MCF 10A (cell line): Measurements from ENCODE around the gene PIGC. TPM values are rescaled to one million over a fixed set of nuclear protein-coding genes. Genes with fewer than 3 reads are reported as not detected.

ENCODE experiments used
- BruUV-seq: library from RNA; stranded (reverse); fragments of 400-500 nt; replicated peaks from 2 replicates; lab custom pipeline; 2021; lab: Mats Ljungman, UMichigan
- CTCF ChIA-PET: fragments of 300-600 bp; sonication (Branson Sonifier 250); formaldehyde crosslinking; extraction: SDS; loops from one replicate; lab custom pipeline; 2021; ENCODE audit warnings: antibody characterized with exemption, inconsistent platforms; lab: Yijun Ruan, JAX
- POLR2A ChIA-PET: fragments of 300-600, 350-650 bp; sonication (Branson Sonifier 250); formaldehyde crosslinking; extraction: SDS; loops from one replicate; lab custom pipeline; 2020; ENCODE audit warnings: antibody characterized with exemption, inconsistent platforms; lab: Yijun Ruan, JAX
- DNase-seq: peaks from one replicate; pipeline ENCODE4 v3.0.0-alpha.2; 2018; ENCODE audit not compliant: unreplicated experiment
- H3K27ac Mint-ChIP-seq: one replicate; pipeline ENCODE4 v1.8.0; 2022; ENCODE audit warnings: mild to moderate bottlenecking, low read depth, mixed read lengths; ENCODE audit not compliant: unreplicated experiment
- H3K27me3 Mint-ChIP-seq: one replicate; pipeline ENCODE4 v1.8.0; 2022; ENCODE audit warnings: mixed read lengths; ENCODE audit not compliant: insufficient read depth, unreplicated experiment
- H3K36me3 Mint-ChIP-seq: one replicate; pipeline ENCODE4 v1.8.0; 2022; ENCODE audit warnings: mild to moderate bottlenecking, moderate library complexity, mixed read lengths; ENCODE audit not compliant: insufficient read depth, unreplicated experiment
- H3K4me1 Mint-ChIP-seq: one replicate; pipeline ENCODE4 v1.8.0; 2022; ENCODE audit warnings: mixed read lengths; ENCODE audit not compliant: insufficient read depth, unreplicated experiment
- H3K4me3 Mint-ChIP-seq: one replicate; pipeline ENCODE4 v1.8.0; 2022; ENCODE audit warnings: mild to moderate bottlenecking, moderate library complexity, mixed read lengths; ENCODE audit not compliant: unreplicated experiment
- H3K9me3 Mint-ChIP-seq: one replicate; pipeline ENCODE4 v1.8.0; 2022; ENCODE audit warnings: mixed read lengths; ENCODE audit not compliant: unreplicated experiment
- CTCF ChIP-seq: fragments of 200-600 bp; IDR thresholded peaks from one replicate; pipeline ENCODE4 v1.8.0; 2022; ENCODE audit warnings: antibody characterized with exemption, mild to moderate bottlenecking; ENCODE audit not compliant: unreplicated experiment
- intact Hi-C: fragments of 100-400 bp; cut with micrococcal nuclease; formaldehyde crosslinking; loops from 2 replicates; pipeline ENCODE4 v1.14.1; 2022
- total RNA-seq: library from RNA; stranded (reverse); gene quantifications from 2 replicates; pipeline ENCODE4 v1.2.3, GENCODE V29; 2022

The PIGC gene
- total RNA-seq, 1 experiment from 2014 or later, result 20.2 TPM

GRCh38 chr1:172449585-172450523 lies 6.0 kb upstream of the PIGC start:
- H3K27ac Mint-ChIP-seq, result peak overlapping the region; percentile 44
- intact Hi-C loops, result loop anchor here (1.0 to 5.0 kb wide), 4 partner anchors 82 to 269 kb away; no protein-coding TSS in a partner anchor
- H3K36me3 Mint-ChIP-seq, result no peaks in the 10 kb centered on the region
- no TSS peak for BruUV-seq
- TF ChIP-seq CTCF, result peak; percentile 97
- H3K4me3 Mint-ChIP-seq, result no peak overlapping the region
- no peaks in the 10 kb centered on the region for H3K9me3 Mint-ChIP-seq
- CTCF ChIA-PET, result interaction anchor here (0.5 to 7.5 kb wide), 38 partner anchors 9 to 706 kb away, joined by 3 to 89 read pairs (median 4); no protein-coding TSS in a partner anchor
- peaks cover 28% of the 10 kb centered on the region for H3K4me1 Mint-ChIP-seq
- POLR2A ChIA-PET, result interaction anchor here (0.5 to 7.1 kb wide), 13 partner anchors 10 to 935 kb away, joined by 3 to 43 read pairs (median 4); partner anchors contain the start of gene SUCO
- no peaks in the 10 kb centered on the region for H3K27me3 Mint-ChIP-seq
- peak; percentile 85 for DNase-seq

- ChIA-PET CTCF (interaction anchor here (0.6 to 7.5 kb wide), 22 partner anchors 9 to 705 kb away, joined by 3 to 89 read pairs (median 3); no protein-coding TSS in a partner anchor), POLR2A (interaction anchor here (0.6 to 7.1 kb wide), 8 partner anchors 11 to 934 kb away, joined by 3 to 43 read pairs (median 4); partner anchors contain the start of gene SUCO)
- peak overlapping the region; percentile 44 for H3K27ac Mint-ChIP-seq
- no peaks in the 10 kb centered on the region for H3K9me3 Mint-ChIP-seq
- no peak for TF ChIP-seq CTCF
- intact Hi-C loops, result no loop called here
- no peaks in the 10 kb centered on the region for H3K36me3 Mint-ChIP-seq
- no peaks in the 10 kb centered on the region for H3K27me3 Mint-ChIP-seq
- H3K4me1 Mint-ChIP-seq, result peaks cover 28% of the 10 kb centered on the region
- no peak for DNase-seq
- BruUV-seq, result no TSS peak
- H3K4me3 Mint-ChIP-seq, result no peak overlapping the region
Observed at GRCh38 chr1:172448995-172449584, 5.2 kb upstream of the PIGC start.

- POLR2A ChIA-PET, result no interaction called here
- intact Hi-C loops, result no loop called here
- DNase-seq, result peak; percentile 74
- H3K27ac Mint-ChIP-seq, result no peak overlapping the region
- no peaks in the 10 kb centered on the region for H3K27me3 Mint-ChIP-seq
- no peak for TF ChIP-seq CTCF
- CTCF ChIA-PET, result interaction anchor here (2.3 to 7.5 kb wide), 3 partner anchors 12 to 445 kb away, joined by 8 to 89 read pairs (median 31); no protein-coding TSS in a partner anchor
- no peaks in the 10 kb centered on the region for H3K36me3 Mint-ChIP-seq
- no peaks in the 10 kb centered on the region for H3K9me3 Mint-ChIP-seq
- no TSS peak for BruUV-seq
- peaks cover 28% of the 10 kb centered on the region for H3K4me1 Mint-ChIP-seq
- H3K4me3 Mint-ChIP-seq, result no peak overlapping the region
Observed at GRCh38 chr1:172447641-172448040, 3.8 kb upstream of the PIGC start.
